WERI-Rb-1 (cell line): ENCODE data around the gene GPR89B.
"Not testable (repeated sequence)": the region's sequence is repeated elsewhere in the genome, so short reads cannot be mapped to it uniquely, and the experiment has no call there.

Source experiments
- DNase-seq: peaks from one replicate; pipeline ENCODE4 v3.0.0-alpha.2; 2020
- H3K27ac ChIP-seq: fragments of 250-450 bp; sonication (Bioruptor Pico); 2 replicates; pipeline ENCODE4 v1.5.1; 2020; ENCODE audit warnings: mild to moderate bottlenecking, moderate library complexity
- H3K27me3 ChIP-seq: fragments of 250-450 bp; sonication (Bioruptor Pico); 2 replicates; pipeline ENCODE4 v1.5.1; 2021; ENCODE audit warnings: mild to moderate bottlenecking, low read depth, moderate library complexity; ENCODE audit not compliant: insufficient read depth, severe bottlenecking
- H3K36me3 ChIP-seq: fragments of 250-450 bp; sonication (Bioruptor Pico); 2 replicates; pipeline ENCODE4 v1.5.1; 2020; ENCODE audit warnings: mild to moderate bottlenecking, moderate library complexity
- H3K4me3 ChIP-seq: 2 replicates; pipeline ENCODE4 v1.5.1; 2011; ENCODE audit warnings: low read depth, mild to moderate bottlenecking, control low read depth, low read length
- H3K9me3 ChIP-seq: fragments of 250-450 bp; sonication (Bioruptor Pico); 2 replicates; pipeline ENCODE4 v1.5.1; 2021; ENCODE audit warnings: mild to moderate bottlenecking, moderate library complexity; ENCODE audit not compliant: severe bottlenecking

The GPR89B gene

GRCh38 chr1:148033147-148033546, 104.9 kb downstream of the GPR89B start:
- not testable (repeated sequence) for DNase-seq, H3K36me3 ChIP-seq, H3K27me3 ChIP-seq, H3K4me3 ChIP-seq, H3K27ac ChIP-seq, H3K9me3 ChIP-seq

- H3K36me3 ChIP-seq, H3K27ac ChIP-seq, H3K9me3 ChIP-seq, H3K27me3 ChIP-seq, DNase-seq: not testable (repeated sequence)
- peak overlapping the region; percentile 55 for H3K4me3 ChIP-seq
Measured at GRCh38 chr1:148037850-148038461, 109.7 kb downstream of the GPR89B start.

GRCh38 chr1:148038462-148039333, 110.5 kb downstream of the GPR89B start:
- H3K27ac ChIP-seq, result 0 out of 2 replicates have a peak overlapping the region, but pooled peaks have one; percentile 6
- not testable (repeated sequence) for H3K9me3 ChIP-seq, H3K36me3 ChIP-seq, H3K27me3 ChIP-seq
- peak; percentile 90 for DNase-seq
- H3K4me3 ChIP-seq, result peak overlapping the region; percentile 55
